A549 treated with CORT108297 at 1 μM for 4 hours (cell line): Measurements from ENCODE around the gene SLCO1C1. TPM values are rescaled to one million over a fixed set of nuclear protein-coding genes. Genes with fewer than 3 reads are reported as not detected.

Experiments
- total RNA-seq: library from RNA; stranded (reverse); fragments of 200-300 nt; extraction: Qiagen RNA extraction; gene quantifications from 5 replicates; pipeline ENCODE4 v1.2.3, GENCODE V29; 2022

Gene SLCO1C1
- not detected in 5 replicates for total RNA-seq

GRCh38 chr12:20695232-20695631, at the start of gene SLCO1C1:
TSS of gene SLCO1C1 (plus strand) at chr12:20695332. CDS start at chr12:20699577, 4,245 bp downstream.

Other genes starting within 250 kb of the SLCO1C1 start
- gene SLCO1B3, start 115.4 kb downstream of the SLCO1C1 start, total RNA-seq, result 12.1 to 16.8 TPM (median 13.8 TPM) in 5 replicates